COLO668 (cell line): Measurements from ENCODE around the gene DESI2.

Source experiments
- DNase-seq: peaks from one replicate; lab custom pipeline; 2025; ENCODE audit not compliant: unreplicated experiment; lab: John Stamatoyannopoulos, UW

DESI2 gene

DNA sequence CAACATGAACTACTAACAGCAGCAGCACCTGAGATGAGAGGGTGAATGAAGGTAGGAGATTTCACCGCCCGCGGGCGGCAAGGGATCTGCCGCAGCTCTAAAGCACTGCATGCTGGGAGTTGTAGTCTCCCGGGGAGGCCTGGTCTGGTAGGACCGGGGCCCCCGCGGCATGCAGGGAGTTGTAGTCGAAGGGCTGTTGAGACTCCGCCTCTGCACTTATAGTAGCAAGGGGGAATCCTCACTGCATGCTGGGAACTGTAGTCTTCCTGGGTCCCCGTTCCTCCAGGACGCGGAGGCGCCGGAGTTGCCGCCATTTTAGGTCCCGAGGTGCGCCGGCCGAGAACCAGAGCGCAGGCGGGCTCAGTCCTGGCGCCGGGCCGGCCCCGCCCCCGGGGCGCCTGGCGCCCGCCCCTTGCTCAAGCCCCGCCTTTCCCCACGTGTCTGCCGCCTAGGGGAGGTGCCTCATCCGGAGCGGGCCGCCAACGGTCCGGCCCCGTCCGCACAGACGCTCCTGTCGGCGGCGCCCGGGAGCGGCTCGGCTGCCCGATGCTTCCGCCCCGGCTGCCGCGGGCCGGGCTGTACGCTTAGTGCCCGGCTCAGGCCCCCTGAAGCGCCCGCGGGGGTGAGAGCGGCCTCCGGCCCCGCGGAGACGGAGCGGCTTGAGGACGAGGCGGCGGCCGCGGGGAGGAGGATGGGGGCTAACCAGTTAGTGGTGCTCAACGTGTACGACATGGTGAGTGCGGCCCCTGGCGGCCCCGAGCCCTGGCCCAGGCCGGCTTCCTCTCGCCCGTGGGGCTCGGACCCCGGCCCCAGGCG is at the start of gene DESI2:
Gene DESI2 (plus strand): TSS at position 504 of the 816 bp plus-strand sequence. CDS start 188 bp downstream, at position 692.
- DNase-seq: peak; percentile 99

- no peak for DNase-seq
Observed at GRCh38 chr1:244603498-244603897, 49.4 kb upstream of the DESI2 start.

DNA sequence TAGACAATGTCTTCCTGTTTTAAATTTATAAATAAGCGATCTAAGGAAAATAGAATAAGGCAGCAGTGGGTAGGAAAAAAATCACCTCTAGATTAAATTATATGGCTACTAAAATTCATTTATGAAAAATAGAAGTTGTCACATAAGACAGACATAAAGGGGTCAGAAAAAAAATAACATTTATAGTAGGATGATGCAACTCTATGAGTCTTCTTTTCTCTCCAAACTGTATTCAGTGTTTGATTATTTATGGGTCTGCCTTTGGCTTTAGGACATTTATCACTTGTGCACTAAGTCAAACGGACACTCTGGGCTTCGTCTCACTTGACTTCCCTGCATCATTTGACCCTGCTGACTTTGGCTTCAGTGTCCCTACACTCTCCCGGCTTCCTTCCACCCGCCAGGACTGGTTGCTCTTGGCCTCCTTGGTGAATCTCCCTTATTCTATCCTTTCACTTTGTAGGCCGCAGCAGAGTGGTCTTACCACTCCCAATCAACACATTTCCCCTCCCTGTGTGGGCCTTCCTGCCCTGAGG is 47.0 kb upstream of the DESI2 start:
- DNase-seq: no peak

GRCh38 chr1:244614113-244614836 is 38.7 kb upstream of the DESI2 start:
- DNase-seq: no peak

- DNase-seq: no peak
Observed at GRCh38 chr1:244614879-244615278, 38.0 kb upstream of the DESI2 start.

DNA sequence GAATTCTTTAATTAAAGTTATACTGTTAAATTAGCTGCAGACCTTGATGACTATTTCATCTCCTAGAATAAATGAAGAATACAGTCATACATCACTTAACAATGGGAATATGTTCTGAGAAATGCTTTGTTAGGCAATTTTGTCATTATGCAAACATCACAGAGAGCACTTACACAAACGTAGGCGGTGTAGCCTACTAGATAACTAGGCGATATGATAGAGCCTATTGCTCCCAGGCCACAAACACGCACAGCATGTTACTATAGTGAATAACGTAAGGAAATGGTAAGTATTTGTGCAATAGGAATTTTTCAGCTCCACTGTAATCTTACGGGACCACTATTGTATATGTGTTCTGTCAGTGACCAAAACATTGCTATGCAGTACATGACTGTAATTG is 37.6 kb upstream of the DESI2 start:
- DNase-seq: no peak

GRCh38 chr1:244626709-244627108 is 26.2 kb upstream of the DESI2 start:
- DNase-seq: no peak

DNA sequence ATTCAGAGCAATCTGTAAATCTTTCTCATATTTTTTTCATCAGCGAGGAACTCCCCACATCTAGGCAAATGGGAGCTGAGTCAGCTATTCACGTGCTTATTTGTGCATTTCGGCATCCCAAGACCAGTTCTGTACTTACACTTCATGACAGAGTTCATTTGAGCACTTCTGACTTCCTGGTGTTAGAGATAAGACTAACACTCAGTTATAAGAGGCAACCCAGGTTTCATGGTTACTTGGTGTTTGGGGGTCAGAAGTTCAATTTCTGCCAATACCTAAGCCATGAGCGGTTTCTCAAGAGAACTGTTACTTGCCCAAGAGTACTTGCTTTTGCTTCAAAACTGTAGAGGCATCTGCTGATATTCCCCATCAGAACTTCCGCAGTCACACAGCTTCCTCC is 24.1 kb upstream of the DESI2 start:
- DNase-seq: no peak

- no peak for DNase-seq
Observed at GRCh38 chr1:244633140-244633539, 19.8 kb upstream of the DESI2 start.

- DNase-seq: no peak
Observed at GRCh38 chr1:244634546-244634945, 18.4 kb upstream of the DESI2 start.

GRCh38 chr1:244636488-244637259 is 16.3 kb upstream of the DESI2 start:
- no peak for DNase-seq

- no peak for DNase-seq
Observed at GRCh38 chr1:244639561-244639960, 13.4 kb upstream of the DESI2 start.

GRCh38 chr1:244640917-244641316 is 12.0 kb upstream of the DESI2 start:
- no peak for DNase-seq

DNA sequence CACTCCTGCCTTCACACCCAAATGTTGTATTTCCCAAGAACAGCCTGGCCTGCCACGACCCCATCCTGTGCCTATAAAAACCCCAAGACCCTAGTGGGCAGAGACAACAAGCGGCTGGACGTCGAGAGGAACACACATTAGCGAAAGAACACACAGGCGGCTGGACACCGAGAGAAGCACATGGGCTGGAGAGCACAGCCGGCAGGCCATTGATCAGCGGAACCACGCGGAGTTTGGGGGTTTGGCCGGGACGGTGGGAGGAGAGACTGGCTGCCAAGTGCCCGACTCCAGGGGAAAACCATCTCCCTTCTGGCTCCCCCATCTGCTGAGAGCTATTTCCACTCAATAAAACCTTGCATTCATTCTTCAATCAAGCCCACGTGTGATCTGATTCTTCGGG is 10.4 kb upstream of the DESI2 start:
- DNase-seq: no peak

DNA sequence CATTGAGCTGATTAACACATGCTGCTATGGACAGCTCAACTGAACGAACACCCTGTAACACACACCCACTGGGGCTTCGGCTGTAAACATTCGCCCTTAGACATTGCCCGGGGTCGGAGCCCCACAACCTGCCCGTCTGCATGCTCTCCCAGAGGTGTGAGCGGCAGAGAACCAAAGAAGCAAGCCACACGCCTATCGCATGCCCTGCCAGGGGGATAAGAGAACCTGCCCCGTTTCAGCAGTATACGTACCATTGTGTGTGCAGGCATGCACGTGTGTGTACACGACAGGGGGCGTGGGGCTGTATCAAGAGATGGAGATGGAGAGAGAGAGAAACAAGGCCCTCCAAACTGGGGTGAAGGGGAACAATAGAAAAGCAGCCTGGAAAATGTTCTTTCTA is 9.9 kb upstream of the DESI2 start:
- no peak for DNase-seq

- no peak for DNase-seq
Observed at GRCh38 chr1:244645414-244645813, 7.5 kb upstream of the DESI2 start.

GRCh38 chr1:244645890-244646289 is 7.0 kb upstream of the DESI2 start:
- no peak for DNase-seq

DNA sequence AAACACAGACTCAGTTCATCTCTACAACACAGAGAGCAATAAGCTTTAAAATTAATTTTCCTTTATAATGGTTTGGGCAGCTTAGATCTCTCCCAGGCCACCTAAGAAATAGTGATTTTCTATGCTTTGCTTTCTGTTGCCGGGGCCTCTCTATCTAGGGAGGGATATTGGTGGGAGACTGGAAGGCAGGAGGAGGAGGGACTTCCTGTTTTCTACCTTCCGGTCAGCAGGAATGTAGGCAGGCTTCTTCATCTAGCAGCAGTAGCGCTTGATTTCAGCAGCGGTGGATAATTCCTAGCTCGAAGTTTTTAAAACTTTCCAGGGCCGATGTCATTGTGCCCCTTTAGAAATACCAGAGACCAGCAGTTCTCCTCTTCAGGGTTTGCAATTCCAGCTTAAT is 5.1 kb upstream of the DESI2 start:
- DNase-seq: no peak

DNA sequence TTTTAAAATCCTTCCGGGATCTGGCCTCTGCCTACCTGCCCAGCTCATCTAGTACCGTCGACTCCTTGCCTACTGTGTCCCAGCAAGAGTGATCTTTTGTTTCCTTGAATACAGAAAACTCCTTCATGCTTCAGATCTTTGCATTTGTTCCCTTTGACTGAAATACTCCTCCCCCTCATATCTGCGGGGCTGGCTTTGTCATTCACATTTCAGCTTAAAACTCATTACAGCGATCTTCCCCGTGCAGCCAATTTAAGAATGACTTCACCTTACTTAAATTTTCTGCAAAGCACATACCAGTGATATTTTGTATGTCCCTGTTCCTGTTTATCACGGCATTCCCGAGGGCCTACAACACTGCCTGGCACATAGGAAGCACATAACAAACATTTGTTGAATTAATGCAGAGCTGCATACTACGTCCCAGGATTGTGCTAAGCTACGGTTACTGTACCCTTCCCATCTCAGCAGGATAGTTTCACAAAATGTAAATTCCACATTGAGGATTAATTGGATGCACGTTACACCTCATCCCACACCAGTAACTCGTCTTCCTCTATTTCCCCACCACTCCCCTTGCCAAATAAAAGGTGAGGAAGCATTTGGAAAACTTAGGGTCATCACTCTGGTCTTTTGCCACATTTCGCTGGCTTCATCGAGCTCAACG is 837 bp upstream of the DESI2 start:
- DNase-seq: no peak

GRCh38 chr1:244653439-244654107 is 647 bp downstream of the DESI2 start:
- DNase-seq: no peak
